ENCODE results near the gene PSMC4. TPM values are rescaled to one million over a fixed set of nuclear protein-coding genes. Genes with fewer than 3 reads are reported as not detected.

PSMC4 gene
- total RNA-seq, 1 experiment from 2014 or later = 111 TPM

- Histone ChIP-seq H2AK5ac (ENCODE audit: insufficient read length, low read length) (no peak overlapping the region), H2BK15ac (ENCODE audit: low read depth, low read length) (no peak overlapping the region), H3K23ac (ENCODE audit: insufficient read length, low read depth, low read length) (no peak overlapping the region), H3K4ac (ENCODE audit: low read depth, low read length) (no peak overlapping the region), H4K20me1 (ENCODE audit: control insufficient read depth, insufficient read depth, insufficient read length) (no peaks in the 10 kb centered on the region), H3K9ac (ENCODE audit: extremely low read depth, insufficient read length, low read length) (no peak overlapping the region), H3K9me3 (ENCODE audit: control insufficient read depth, low read depth, low read length) (no peaks in the 10 kb centered on the region), H3K4me2 (ENCODE audit: insufficient read depth, insufficient read length, low read length) (no peak overlapping the region), H4K5ac (ENCODE audit: insufficient read length, low read depth, low read length) (no peak overlapping the region), H3K23me2 (ENCODE audit: insufficient read length, low read depth, low read length, poor library complexity, severe bottlenecking) (no peaks in the 10 kb centered on the region), H3K4me1 (ENCODE audit: insufficient read depth, low read length) (no peaks in the 10 kb centered on the region), H2BK12ac (ENCODE audit: insufficient read length, low read depth, low read length) (no peak overlapping the region), H2BK20ac (ENCODE audit: low read depth, low read length, poor library complexity, severe bottlenecking) (no peak overlapping the region), H2BK5ac (ENCODE audit: insufficient read length, low read length) (no peak overlapping the region), H3T11ph (ENCODE audit: low read length) (no peak overlapping the region), H3K27me3 (ENCODE audit: insufficient read depth, low read length) (no peaks in the 10 kb centered on the region), H3K79me1 (ENCODE audit: insufficient read depth, low read depth, low read length, poor library complexity, severe bottlenecking) (no peaks in the 10 kb centered on the region), H3K56ac (ENCODE audit: insufficient read length, low read depth, low read length) (no peak overlapping the region), H2AFZ (ENCODE audit: low read length) (no peak overlapping the region), H3K14ac (ENCODE audit: insufficient read depth, low read length) (no peak overlapping the region), H4K8ac (replicated peaks; ENCODE audit: insufficient read length, low read depth, low read length) (no peak overlapping the region), H3K18ac (ENCODE audit: insufficient read length, low read depth, low read length) (no peak overlapping the region), H4K91ac (ENCODE audit: insufficient read length, low read depth, low read length) (no peak overlapping the region), H2BK120ac (ENCODE audit: low read depth, low read length, poor library complexity, severe bottlenecking) (no peak overlapping the region), H3K27ac (ENCODE audit: insufficient read length, low read depth, low read length) (no peak overlapping the region), H3K79me2 (ENCODE audit: insufficient read depth, low read length) (no peaks in the 10 kb centered on the region)
- Mint-ChIP-seq H3K4me1 (peaks cover 6 to 8% of the 10 kb centered on the region in 2 experiments; a peak in 3 of 4 replicates), H3K36me3 (ENCODE audit: insufficient read depth in 1 of 3, low read depth in 3 of 3) (no peaks in the 10 kb centered on the region), H3K9me3 (peaks cover 0 to 2% of the 10 kb centered on the region in 2 experiments; a peak in 1 of 5 replicates), H3K4me3 (no peak overlapping the region), H3K27me3 (ENCODE audit: low read depth) (no peaks in the 10 kb centered on the region), H3K27ac (no peak overlapping the region)
- no peak for DNase-seq
- TF ChIP-seq CTCF (conservative IDR thresholded peaks at IDR 0.05) = no peak
- WGBS (ENCODE audit: extremely low coverage, insufficient read length, low lambda C conversion rate) = no CpG with 5 or more reads among the region's 5 CpGs
Observed at GRCh38 chr19:39937094-39937720, 33.8 kb upstream of the PSMC4 start.
